ENCODE results near the gene PTPRK. TPM values are rescaled to one million over a fixed set of nuclear protein-coding genes. Genes with fewer than 3 reads are reported as not detected.

PTPRK gene
- total and polyA plus RNA-seq, 2 donors (not counting 1 experiment from before 2014, with no cell fraction given): 16.2 to 18.7 TPM

DNA sequence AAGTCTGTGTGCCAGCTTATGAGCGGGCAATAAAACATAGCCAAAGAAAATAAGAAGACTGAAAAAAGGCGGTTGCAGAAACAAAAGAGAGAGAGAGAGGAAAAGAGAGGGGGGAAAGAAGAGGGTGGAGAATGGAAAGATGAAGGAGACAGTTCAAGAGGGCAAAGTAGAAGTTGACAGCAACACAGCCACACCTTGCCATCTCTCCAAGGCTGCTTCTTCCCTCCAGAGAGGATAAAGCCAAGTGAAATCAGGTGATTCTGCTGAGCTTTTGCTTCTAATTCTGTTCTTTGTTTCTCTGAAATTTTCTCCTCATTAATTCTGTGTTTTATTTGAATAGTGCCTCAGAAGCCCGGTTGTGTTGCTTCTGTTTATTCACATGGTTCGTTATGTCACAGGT lies 48.5 kb downstream of the PTPRK start:
- H3K27ac ChIP-seq (ENCODE audit: low read length in 2 of 2): no peak overlapping the region
- no peak overlapping the region for H3K4me3 ChIP-seq (ENCODE audit: control extremely low read depth in 1 of 5, extremely low read depth in 1 of 5, insufficient read depth in 1 of 5, low read depth in 2 of 5, low read length in 4 of 5)
- H3K9me3 Mint-ChIP-seq (ENCODE audit: insufficient read depth): no peaks in the 10 kb centered on the region
- intact Hi-C loops (cut with micrococcal nuclease): no loop called here
- no peak overlapping the region for H3K27ac Mint-ChIP-seq
- ChIA-PET CTCF (interaction anchor here (0.8 kb wide), 1 partner anchor 104 kb away, joined by 3 read pairs; no protein-coding TSS in a partner anchor), POLR2A (no interaction called here)
- 92% methylated on average over 2 of the region's 4 CpGs for WGBS (ENCODE audit: insufficient coverage)
- H3K4me3 Mint-ChIP-seq: no peak overlapping the region
- no peak overlapping the region for H3K9ac ChIP-seq (ENCODE audit: low read length)
- no peaks in the 10 kb centered on the region for H3K4me1 ChIP-seq (ENCODE audit: control insufficient read depth in 2 of 2, insufficient read depth in 2 of 2, low read length in 2 of 2)
- no peak overlapping the region for H3K4me2 ChIP-seq (replicated peaks; ENCODE audit: low read depth, low read length, poor library complexity, severe bottlenecking)
- H3K9me3 ChIP-seq (ENCODE audit: control extremely low read depth in 1 of 3, control insufficient read depth in 2 of 3, insufficient read depth in 1 of 3, low read length in 2 of 3): no peaks in the 10 kb centered on the region
- H3K27me3 ChIP-seq (replicated peaks in 1 of 4; ENCODE audit: control extremely low read depth in 1 of 4, control insufficient read depth in 3 of 4, insufficient read depth in 4 of 4, low read length in 3 of 4): no peaks in the 10 kb centered on the region
- ATAC-seq (ENCODE audit: low read depth) (no peak), DNase-seq (no peak)
- H3K27me3 Mint-ChIP-seq: no peaks in the 10 kb centered on the region
- H3K36me3 ChIP-seq (replicated peaks in 1 of 2; ENCODE audit: control extremely low read depth in 1 of 2, control insufficient read depth in 1 of 2, extremely low read depth in 1 of 2, insufficient read depth in 2 of 2, low read length in 1 of 2): no peaks in the 10 kb centered on the region
- no peaks in the 10 kb centered on the region for H3K4me1 Mint-ChIP-seq
- TF ChIP-seq, protein P1, sequence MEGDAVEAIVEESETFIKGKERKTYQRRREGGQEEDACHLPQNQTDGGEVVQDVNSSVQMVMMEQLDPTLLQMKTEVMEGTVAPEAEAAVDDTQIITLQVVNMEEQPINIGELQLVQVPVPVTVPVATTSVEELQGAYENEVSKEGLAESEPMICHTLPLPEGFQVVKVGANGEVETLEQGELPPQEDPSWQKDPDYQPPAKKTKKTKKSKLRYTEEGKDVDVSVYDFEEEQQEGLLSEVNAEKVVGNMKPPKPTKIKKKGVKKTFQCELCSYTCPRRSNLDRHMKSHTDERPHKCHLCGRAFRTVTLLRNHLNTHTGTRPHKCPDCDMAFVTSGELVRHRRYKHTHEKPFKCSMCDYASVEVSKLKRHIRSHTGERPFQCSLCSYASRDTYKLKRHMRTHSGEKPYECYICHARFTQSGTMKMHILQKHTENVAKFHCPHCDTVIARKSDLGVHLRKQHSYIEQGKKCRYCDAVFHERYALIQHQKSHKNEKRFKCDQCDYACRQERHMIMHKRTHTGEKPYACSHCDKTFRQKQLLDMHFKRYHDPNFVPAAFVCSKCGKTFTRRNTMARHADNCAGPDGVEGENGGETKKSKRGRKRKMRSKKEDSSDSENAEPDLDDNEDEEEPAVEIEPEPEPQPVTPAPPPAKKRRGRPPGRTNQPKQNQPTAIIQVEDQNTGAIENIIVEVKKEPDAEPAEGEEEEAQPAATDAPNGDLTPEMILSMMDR (IDR thresholded peaks at IDR 0.05): no peak
- TF ChIP-seq EZH2 (IDR thresholded peaks at IDR 0.05; ENCODE audit: borderline replicate concordance, insufficient read depth, low read depth, low read length, poor library complexity, severe bottlenecking): no peak
- no peak overlapping the region for H2AFZ ChIP-seq (ENCODE audit: insufficient read depth, low read depth, low read length, poor library complexity, severe bottlenecking)
- H3K79me2 ChIP-seq (ENCODE audit: control insufficient read depth, insufficient read depth, low read length): no peaks in the 10 kb centered on the region
- H4K20me1 ChIP-seq (ENCODE audit: control insufficient read depth, insufficient read depth, low read length, poor library complexity, severe bottlenecking): no peaks in the 10 kb centered on the region

- TF ChIP-seq, protein P1 (IDR thresholded peaks at IDR 0.05): no peak
- no peak for TF ChIP-seq EZH2 (IDR thresholded peaks at IDR 0.05; ENCODE audit: borderline replicate concordance, insufficient read depth, low read depth, low read length, poor library complexity, severe bottlenecking)
- peaks cover 3% of the 10 kb centered on the region for H3K27me3 Mint-ChIP-seq
- H4K20me1 ChIP-seq (ENCODE audit: control insufficient read depth, insufficient read depth, low read length, poor library complexity, severe bottlenecking): no peaks in the 10 kb centered on the region
- no peak overlapping the region for H2AFZ ChIP-seq (ENCODE audit: insufficient read depth, low read depth, low read length, poor library complexity, severe bottlenecking)
- no peaks in the 10 kb centered on the region for H3K9me3 Mint-ChIP-seq (ENCODE audit: insufficient read depth)
- H3K27ac Mint-ChIP-seq: no peak overlapping the region
- intact Hi-C loops (cut with micrococcal nuclease): no loop called here
- no peak overlapping the region for H3K9ac ChIP-seq (ENCODE audit: low read length)
- DNase-seq (no peak), ATAC-seq (ENCODE audit: low read depth) (no peak)
- H3K79me2 ChIP-seq (ENCODE audit: control insufficient read depth, insufficient read depth, low read length): no peaks in the 10 kb centered on the region
- WGBS (ENCODE audit: insufficient coverage): no CpG with 5 or more reads among the region's 2 CpGs
- H3K4me1 Mint-ChIP-seq: no peaks in the 10 kb centered on the region
- H3K27ac ChIP-seq (ENCODE audit: low read length in 2 of 2): no peak overlapping the region
- no peaks in the 10 kb centered on the region for H3K27me3 ChIP-seq (replicated peaks in 1 of 4; ENCODE audit: control extremely low read depth in 1 of 4, control insufficient read depth in 3 of 4, insufficient read depth in 4 of 4, low read length in 3 of 4)
- H3K9me3 ChIP-seq (ENCODE audit: control extremely low read depth in 1 of 3, control insufficient read depth in 2 of 3, insufficient read depth in 1 of 3, low read length in 2 of 3): no peaks in the 10 kb centered on the region
- H3K4me3 ChIP-seq (ENCODE audit: control extremely low read depth in 1 of 5, extremely low read depth in 1 of 5, insufficient read depth in 1 of 5, low read depth in 2 of 5, low read length in 4 of 5): no peak overlapping the region
- no peak overlapping the region for H3K4me2 ChIP-seq (replicated peaks; ENCODE audit: low read depth, low read length, poor library complexity, severe bottlenecking)
- no peak overlapping the region for H3K4me3 Mint-ChIP-seq
- CTCF ChIA-PET: no interaction called here
- POLR2A ChIA-PET: no interaction called here
- H3K36me3 ChIP-seq (replicated peaks in 1 of 2; ENCODE audit: control extremely low read depth in 1 of 2, control insufficient read depth in 1 of 2, extremely low read depth in 1 of 2, insufficient read depth in 2 of 2, low read length in 1 of 2): no peaks in the 10 kb centered on the region
- no peaks in the 10 kb centered on the region for H3K4me1 ChIP-seq (ENCODE audit: control insufficient read depth in 2 of 2, insufficient read depth in 2 of 2, low read length in 2 of 2)
Measured at GRCh38 chr6:128465368-128466343, 54.7 kb downstream of the PTPRK start.
